ENCODE measurements around the gene LSM5. TPM values are rescaled to one million over a fixed set of nuclear protein-coding genes. Genes with fewer than 3 reads are reported as not detected.

LSM5 gene
- total and polyA plus RNA-seq, 9 of the 15 experiments (the other 6 are each of a cell fraction or from before 2014, with no cell fraction given), result 36.3 to 620 (median 186) TPM

- TF ChIP-seq ZBTB26 (CRISPR knock-in tag; IDR thresholded peaks at IDR 0.05) (no peak), TAL1 (IDR thresholded peaks at IDR 0.05) (no peak), FUS (optimal IDR thresholded peaks at IDR 0.05; ENCODE audit: low read depth, low read length) (no peak), E2F3 (CRISPR knock-in tag; IDR thresholded peaks at IDR 0.05) (no peak), NFE2L1 (tag; IDR thresholded peaks at IDR 0.05; ENCODE audit: borderline replicate concordance, low read depth) (no peak), TCF3 (CRISPR knock-in tag; IDR thresholded peaks at IDR 0.05) (no peak), TRIM28 (IDR thresholded peaks at IDR 0.05) (no peak), NFYB (IDR thresholded peaks at IDR 0.05; ENCODE audit: extremely low read depth, insufficient read length) (no peak), MTF1 (CRISPR knock-in tag; IDR thresholded peaks at IDR 0.05; ENCODE audit: borderline replicate concordance) (no peak), ZKSCAN8 (CRISPR knock-in tag; IDR thresholded peaks at IDR 0.05) (no peak), POLR2G (IDR thresholded peaks at IDR 0.05; ENCODE audit: low read depth, low read length) (peak; percentile 96), SP1 (CRISPR knock-in tag; IDR thresholded peaks at IDR 0.05) (peak; percentile 62; the same call in 1 of the 2 replicates), ZNF785 (CRISPR knock-in tag; IDR thresholded peaks at IDR 0.05) (no peak), MTA3 (IDR thresholded peaks at IDR 0.05; ENCODE audit: borderline replicate concordance) (no peak; the same call in 1 of the 2 replicates), THAP7 (CRISPR knock-in tag; IDR thresholded peaks at IDR 0.05) (no peak), ZNF57 (CRISPR knock-in tag; IDR thresholded peaks at IDR 0.05) (no peak), DMBX1 (CRISPR knock-in tag; IDR thresholded peaks at IDR 0.05; ENCODE audit: borderline replicate concordance) (no peak), GTF2F1 (IDR thresholded peaks at IDR 0.05; ENCODE audit: low read depth, low read length) (peak; percentile 41; the same call in 1 of the 2 replicates), RCOR1 (IDR thresholded peaks at IDR 0.05; ENCODE audit: borderline replicate concordance in 1 of 2, low read depth in 2 of 2, low read length in 2 of 2) (no peak), IRF1 (CRISPR knock-in tag; IDR thresholded peaks at IDR 0.05; ENCODE audit: borderline replicate concordance) (no peak), CTCF (IDR thresholded peaks at IDR 0.05 in 2 of 3, conservative IDR thresholded peaks at IDR 0.05 in 1 of 3; ENCODE audit: insufficient read depth in 2 of 3, low read depth in 1 of 3, low read length in 3 of 3) (no peak)
- TF ChIP-seq, protein P1, sequence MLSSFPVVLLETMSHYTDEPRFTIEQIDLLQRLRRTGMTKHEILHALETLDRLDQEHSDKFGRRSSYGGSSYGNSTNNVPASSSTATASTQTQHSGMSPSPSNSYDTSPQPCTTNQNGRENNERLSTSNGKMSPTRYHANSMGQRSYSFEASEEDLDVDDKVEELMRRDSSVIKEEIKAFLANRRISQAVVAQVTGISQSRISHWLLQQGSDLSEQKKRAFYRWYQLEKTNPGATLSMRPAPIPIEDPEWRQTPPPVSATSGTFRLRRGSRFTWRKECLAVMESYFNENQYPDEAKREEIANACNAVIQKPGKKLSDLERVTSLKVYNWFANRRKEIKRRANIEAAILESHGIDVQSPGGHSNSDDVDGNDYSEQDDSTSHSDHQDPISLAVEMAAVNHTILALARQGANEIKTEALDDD (IDR thresholded peaks at IDR 0.05), result no peak
Observed at GRCh38 chr7:32495298-32496051, 5.3 kb upstream of the LSM5 start, which contains the start of gene AVL9 (continued).

All from K562 (cell line).